HPDE6-E6E7 (cell line): ENCODE measurements around the gene PANK2.
"Not testable (repeated sequence)": the region's sequence is repeated elsewhere in the genome, so short reads cannot be mapped to it uniquely, and the experiment has no call there.

Experiments
- DNase-seq: peaks from one replicate; pipeline ENCODE4 v3.0.0; 2011; ENCODE audit warnings: missing footprints; ENCODE audit errors: extremely low spot score

PANK2 gene

DNA sequence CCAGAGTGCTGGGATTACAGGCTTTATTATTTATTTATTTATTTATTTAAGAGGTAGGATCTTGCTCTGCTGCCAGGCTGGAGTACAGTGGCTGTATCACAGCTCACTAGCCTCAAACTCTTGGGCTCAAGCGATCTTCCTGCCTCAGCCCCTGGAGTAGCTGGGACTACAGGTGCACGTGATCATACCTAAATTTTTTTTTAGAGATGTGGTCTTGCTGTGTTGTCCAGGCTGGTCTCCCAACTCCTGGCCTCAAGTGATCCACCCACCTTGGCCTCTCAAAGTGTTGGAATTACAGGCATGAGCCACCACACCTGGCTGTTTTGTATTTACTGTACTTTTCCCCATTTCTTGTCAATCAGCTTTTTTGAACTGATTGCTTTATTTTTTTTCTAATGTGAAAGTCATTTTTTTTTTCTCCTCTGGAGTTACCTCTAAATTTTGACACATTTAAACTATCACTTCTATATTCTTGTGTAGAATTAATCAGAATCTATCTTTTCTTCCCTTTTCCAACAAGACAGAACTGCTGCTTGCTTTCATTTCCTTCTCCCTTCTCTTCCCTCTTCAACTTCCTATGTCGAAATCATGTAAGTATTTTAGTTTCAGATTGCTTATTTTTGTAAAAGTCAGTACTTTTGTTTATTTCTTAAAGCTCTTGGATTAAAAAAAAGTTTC lies 12.0 kb downstream of the PANK2 start:
- no peak for DNase-seq

DNA sequence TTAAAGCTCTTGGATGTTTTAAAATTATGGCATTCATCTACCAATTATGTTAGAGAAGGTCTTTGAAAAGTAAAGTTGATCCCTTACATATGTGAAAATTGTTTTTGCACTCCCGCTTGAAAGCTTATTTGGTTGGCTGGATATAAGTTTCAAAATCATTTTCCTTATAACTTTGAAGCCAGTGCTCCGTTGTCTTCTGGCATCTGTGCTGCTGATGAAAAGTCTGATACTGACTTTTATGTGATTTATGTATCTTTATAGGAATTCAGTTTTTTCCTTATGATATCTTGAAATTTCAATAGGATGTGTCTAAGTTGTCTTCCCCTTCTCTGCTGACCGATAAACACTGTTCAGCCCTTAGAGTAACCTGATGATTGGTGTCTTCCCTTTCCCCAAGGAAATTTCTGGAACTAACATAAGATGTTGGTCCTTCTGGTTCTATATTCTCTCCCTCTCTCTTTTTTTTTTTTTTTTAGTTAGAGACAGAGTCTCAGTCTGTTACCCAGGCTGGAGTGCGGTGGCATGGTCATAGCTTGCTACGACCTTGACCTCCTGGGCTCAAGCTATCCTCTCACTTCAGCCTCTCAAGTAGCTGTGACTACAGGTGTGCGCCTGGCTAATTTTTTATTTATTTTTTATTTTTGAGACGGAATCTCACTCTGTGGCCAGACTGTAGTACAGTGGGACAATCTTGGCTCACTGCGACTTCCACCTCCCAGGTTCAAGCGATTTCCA lies 12.7 kb downstream of the PANK2 start:
- no peak for DNase-seq

DNA sequence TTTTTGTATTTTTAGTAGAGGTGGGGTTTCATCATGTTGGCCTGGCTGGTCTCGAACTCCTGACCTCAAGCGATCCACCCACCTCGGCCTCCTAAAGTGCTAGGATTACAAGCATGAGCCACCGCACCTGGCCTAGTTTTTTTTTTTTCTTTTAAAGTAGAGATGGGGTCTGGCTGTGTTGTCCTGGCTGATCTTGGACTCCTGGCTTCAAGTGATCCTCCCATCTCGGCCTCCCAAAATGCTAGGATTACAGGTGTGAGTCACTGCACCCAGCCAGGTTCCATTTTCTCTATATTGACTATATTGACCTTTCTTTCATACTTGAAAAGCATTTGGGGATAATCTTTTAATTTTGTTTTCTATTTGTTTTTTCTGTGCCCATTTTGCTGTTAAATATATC lies 13.3 kb downstream of the PANK2 start:
- no peak for DNase-seq

DNA sequence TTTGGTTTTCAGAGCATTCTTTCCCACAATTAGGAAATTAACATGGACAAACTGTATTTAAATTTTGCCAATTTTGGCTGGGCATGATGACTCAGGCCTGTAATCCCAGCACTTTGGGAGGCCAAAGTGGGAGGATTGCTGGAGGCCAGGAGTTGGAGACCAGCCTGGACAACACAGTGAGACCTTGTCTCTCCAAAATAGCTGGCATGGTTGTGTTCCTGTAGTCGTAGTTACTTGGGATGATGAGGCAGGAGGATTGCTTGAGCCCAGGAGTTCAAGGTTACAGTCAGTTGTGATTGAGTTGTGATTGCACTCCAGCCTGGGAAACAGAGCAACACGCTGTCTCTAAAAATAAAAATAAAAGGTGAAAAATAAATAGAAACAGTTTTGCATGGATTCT lies 15.0 kb downstream of the PANK2 start:
- no peak for DNase-seq

DNA sequence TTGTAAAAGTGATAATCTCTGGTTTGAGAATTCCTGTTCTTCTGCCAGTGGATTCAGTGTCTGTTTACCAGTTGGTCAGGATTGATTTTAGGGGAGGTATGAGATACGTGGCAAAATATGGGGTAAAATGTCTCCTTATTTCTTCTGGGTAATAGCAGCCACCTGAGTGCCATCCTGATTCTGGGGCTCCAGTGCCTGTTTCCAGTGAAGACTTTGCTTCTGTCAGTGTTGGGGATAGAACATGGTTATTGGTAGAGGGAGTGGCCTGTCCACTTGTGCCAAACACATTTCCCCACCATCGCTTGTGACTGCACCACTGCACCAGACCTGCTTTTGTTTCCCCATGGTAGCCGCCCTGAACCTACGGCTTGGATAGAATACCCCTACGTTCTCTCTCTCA lies 15.7 kb downstream of the PANK2 start:
- no peak for DNase-seq

DNA sequence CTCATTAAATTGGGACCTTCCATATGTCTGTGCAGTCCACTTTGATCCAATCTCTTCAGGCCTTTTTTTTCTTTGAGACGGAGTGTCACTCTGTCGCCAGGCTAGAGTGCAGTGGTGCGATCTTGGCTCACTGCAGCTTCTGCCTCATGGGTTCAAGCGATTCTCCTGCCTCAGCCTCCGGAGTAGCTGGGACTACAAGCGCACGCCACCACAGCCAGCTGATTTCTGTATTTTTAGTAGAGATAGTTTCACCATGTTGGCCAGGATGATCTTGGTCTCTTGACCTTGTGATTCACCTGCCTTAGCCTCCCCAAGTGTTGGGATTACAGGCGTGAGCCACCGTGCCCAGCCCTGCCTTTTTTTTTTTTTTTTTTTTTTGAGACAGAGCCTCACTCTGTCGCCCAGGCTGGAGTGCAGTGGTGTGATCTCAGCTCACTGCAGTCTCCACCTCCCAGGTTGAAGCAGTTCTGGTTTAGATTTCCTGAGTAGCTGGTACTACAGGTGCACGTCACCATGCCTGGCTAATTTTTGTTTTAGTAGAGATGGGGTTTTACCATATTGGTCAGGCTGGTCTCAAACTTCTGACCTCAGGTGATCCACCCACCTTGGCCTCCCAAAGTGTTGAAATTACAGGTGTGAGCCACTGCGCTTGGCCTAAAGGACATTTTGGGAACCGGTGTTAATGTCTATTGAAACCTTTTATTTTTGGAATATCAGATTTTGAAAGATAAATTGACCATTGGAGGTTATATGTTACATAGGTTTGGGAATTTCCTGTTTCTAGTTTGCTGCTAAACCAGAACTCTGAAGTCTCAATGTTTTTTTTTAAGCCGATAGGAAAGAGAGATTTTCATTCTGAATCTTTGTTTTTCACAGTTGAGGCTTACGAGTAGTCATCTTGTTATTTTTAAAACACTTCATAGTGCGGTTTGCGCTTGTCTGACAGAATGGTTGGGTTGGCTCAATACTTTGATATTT lies 17.8 kb downstream of the PANK2 start:
- not testable (repeated sequence) for DNase-seq

DNA sequence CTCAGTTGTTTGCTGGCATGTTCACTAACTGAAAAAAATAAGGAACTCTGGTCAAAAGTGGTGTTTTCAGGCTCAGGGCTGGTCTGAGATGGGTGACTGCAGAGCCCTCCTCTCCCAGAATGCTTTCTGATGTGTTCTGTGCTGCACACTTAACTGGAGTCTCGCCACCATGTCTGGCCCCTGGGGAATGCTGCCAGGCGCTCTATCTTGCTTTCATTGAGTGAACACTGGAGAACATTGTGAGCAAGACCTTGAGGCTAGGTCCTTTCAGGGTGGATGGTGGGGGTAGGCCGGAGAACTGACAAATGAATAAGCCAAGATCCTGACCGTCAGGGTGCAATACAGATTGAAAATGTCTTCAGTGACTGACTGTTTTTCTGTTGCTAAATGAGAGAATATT lies 19.5 kb downstream of the PANK2 start:
- no peak for DNase-seq

DNA sequence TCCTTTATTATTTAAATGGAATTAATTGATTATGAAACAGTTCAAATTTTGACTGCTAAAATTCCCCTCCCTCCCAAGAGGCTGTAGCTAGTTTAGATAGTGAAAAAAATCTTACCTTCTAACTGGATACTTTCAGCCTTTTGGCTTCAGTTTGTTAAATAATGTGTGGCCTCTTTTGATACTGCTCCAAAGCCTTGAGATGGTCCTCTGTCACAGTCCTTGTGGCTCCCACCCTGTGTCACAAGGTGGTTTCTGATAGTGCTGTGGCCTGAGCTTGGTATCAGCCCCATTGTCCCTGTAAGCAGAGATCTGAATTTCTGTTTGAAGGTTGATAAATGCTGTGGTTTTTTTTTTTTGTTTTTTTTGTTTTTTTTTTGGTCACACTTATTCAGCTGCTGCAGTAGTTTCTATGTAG lies 20.8 kb downstream of the PANK2 start:
- no peak for DNase-seq

DNA sequence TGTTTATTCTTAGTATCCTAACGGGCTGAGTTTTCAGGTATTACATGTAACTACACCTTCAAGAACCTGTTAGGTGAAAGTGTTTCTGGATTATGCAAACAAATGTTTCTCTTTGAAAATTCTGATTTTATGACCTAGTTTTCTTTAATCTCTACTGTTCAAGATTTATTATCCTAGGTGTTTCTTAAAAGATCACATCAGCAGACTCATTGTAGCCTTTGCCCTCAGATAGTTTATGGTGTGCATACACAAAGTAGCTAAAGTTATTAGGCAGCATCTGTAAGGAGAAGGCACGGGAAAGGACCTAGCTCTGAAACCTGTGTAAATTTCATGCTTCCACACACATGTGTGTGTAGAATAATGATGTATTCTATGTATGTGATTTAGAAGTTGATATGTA lies 21.7 kb downstream of the PANK2 start:
- no peak for DNase-seq

DNA sequence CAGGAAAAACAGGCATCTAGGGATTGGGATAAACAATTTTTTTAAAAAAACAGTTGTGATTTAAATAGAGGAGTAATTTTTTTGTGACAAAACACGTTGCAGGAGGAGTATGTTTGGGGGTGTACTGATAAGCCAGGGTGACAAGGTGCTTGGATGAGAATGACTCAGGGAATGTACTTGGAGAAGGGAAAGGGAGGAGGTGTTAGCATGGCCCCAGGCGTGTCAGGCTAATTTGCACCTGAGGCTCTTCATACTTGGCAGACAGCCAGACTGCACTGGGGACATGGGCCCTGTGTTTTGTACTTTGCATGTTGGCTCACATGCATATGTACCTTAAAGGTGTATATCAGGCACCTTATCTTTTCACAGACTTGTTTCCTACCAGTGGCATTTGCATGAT lies 22.8 kb downstream of the PANK2 start:
- DNase-seq = no peak

DNA sequence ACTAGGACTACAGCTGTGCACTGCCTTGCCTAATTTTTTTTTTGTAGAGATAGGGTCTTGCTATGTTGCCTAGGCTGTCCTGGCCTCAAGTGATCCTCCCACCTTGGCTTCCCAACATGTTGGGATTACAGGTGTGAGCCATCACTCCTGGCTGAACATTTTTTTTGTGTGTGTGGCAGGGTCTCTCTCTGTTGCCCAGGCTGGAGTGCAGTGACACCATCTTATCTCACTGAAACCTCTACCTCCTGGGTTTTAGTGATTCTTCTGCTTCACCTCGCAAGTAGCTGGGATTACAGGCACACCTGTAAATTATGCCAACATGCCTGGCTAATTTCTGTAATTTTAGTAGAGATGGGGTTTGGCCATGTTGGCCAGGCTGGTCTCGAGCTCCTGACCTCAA lies 25.3 kb downstream of the PANK2 start:
- no peak for DNase-seq

DNA sequence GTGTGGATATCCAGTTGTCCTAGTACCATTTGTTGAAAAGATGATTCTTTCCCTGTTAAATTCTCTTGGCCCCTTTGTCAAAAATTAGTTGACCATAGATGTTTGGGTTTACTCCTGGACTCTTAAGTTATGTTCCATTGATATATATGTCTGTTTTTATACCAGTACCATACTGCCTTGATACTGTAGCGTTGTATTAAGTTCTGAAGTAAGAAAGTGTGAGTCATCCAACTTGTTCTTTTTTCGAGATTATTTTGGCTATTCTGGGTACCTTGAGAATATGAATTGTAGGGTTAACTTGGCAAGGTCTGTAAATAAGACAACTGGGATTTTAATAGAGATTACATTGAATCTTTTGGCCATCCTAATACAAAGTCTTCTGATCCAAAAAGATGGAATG lies 26.5 kb downstream of the PANK2 start:
- no peak for DNase-seq

DNA sequence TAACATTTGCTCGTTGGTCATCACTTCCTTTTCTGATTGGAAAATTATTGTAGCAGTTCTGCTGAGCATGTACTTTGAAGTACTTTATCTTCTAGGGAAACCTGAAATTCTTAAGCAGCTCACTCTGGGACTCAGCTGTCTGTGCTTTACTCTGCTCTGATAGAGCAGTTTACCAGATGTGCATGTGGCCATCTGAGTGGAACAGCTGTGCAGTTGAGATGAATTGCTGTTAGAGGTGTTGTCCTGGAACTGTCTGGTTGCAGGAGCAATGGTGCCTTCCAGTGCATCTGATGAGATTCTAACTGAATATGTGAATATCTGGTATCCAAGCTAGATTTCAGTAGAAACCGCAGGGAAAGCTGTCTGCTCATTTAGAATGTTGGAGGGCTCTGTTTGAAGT lies 27.2 kb downstream of the PANK2 start:
- DNase-seq = no peak

DNA sequence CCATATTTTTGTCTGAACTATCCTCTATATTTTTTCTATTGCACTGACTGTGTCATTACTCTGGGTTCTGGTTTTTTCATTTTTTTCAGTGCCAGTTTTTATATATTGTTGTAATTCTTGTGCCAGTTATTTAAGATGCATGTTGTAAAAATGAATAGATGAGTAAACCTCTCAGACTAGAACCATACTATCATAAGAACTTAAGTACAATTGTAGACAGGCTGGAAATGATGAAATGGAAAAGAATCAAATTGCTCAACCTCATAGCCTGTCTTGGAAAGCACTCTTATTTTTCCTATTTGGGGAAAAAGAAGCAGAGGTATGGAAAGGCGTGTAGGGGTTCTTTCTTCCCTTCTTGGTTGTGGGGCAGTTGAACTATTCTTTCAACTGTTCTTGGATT lies 30.2 kb downstream of the PANK2 start:
- DNase-seq = no peak

DNA sequence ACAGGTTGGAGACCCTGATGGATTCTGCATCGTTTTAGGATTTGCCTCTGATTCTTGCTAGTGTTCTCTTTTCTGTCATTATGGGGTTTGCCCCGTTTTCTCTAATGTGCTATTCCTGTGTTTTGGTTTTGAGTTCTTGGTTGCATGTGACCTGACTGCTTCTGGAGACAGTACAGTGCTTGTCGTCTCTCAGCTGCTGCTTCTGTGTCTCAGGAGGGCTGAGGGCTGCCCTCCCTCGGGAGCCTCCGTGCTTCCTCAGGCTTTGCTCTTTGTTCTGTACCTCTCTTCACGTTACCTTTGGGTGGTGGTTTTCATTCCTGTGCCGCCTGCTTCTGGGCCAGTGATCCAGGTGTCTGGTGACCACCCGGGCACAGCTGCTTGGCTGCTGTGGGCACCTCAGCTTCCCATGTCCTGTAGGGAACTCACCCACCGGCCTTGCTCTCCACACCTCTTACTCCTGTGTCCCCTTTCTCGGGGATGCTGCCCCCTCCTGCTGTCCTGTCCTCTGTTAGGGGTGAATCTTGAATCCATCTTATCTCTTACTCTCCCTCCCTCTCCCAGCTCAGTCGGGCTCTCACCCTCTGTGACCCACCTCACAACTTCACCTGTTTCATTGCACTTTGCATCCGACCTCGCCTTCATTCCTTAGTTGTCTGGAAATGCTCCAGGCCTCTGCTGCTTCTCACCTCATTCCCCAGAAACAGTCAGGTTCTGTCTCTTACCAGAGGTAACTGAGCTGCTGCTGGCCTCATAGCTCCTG lies 33.2 kb downstream of the PANK2 start:
- no peak for DNase-seq

DNA sequence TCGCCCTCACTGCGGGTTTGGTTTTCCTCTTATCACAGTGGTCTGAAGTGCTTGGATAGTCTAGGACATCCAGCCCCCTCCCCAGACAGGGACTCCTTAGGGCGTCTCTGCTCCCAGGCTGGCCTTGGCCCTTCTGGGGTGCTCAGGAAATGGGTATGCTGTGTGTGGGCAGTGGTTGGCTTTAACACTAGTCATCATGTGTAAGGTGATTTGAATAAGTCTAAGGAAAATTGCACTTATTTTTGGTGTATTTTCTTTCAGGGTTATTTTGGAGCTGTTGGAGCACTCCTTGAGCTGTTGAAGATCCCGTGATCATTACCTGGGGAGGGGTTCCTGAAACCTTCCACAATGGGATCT lies 33.8 kb downstream of the PANK2 start:
- no peak for DNase-seq

DNA sequence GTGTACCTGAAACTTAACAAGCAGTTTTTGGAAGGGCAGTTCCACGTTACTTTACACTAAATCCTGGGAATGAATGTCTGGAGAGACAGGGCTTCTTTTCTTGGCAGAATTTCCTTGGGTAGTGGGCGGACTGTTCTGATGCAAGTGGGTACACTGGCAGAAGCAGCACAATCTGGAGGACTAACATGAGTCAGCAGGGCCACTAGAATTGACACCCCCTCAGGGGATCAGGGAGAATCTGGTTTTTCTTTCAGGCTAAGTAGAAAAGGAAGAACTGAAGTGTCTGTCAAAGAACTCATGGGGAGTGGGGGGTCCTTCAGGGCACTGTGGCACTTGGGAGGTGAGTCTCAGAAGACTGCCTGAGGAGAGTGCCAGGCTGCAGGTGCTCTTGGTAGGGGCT lies 34.6 kb downstream of the PANK2 start:
- DNase-seq = no peak

DNA sequence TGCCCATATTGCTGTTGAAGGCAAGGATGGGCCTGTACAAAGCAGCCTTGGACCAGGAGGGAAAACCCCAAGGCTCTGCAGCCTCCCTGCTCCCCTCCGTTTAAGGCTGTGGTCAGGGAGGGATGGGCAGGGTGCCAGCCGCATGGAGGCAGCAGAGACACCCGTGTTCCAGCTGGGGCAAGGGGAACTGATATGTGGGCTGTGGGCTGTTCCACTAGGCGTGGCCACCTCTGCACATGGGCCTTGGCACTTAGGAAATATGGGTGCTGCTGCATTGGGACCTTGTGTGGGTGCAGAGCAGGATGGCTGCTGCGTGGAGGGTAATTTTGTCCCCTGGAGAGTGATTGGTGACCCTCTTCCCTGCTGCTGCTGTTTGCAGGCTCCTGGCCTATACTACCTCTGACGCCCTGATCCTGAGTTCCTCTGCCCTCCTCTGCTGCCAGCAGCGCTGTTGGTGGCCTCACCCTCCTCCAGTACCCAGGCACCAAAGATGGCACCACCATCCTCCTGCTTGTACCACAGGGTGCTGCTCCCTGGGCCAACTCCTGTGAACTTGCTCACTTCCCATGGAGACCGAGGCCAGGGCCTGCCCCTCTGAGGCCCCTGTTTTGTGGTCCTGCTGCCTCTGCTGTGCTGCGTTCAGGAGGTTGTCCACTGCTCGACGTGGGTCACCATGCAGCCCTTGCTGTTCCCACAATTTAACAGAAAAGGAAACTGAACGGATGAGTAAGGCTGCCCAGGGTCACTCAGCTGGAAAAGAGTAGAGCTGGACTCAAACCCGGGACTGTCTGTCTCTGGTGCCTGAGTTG lies 35.3 kb downstream of the PANK2 start:
- no peak for DNase-seq

DNA sequence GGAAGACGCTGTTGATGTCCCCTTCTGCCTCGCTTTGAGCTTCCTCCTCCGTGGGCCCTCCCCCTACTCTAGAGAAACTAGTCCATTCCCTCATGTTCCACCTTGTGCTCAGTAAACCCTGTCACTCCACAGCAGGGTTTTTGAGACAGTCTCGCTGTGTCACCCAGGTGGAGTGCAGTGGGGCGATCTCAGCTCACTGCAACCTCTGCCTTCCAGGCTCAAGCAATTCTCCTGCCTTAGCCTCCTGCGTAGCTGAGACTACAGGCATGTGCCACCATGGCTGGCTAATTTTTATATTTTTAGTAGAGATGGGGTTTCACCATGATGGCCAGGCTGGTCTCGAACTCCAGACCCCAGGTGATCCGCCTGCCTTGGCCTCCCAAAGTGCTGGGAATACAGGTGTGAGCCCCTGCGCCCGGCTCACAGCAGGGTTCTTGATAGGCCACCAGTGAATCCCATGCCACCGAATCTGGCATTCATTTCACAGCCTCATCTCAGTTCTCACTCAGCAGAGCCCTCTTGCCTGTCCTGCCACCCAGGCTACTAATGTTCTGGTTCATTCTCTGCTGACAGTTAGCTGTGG lies 36.0 kb downstream of the PANK2 start:
- no peak for DNase-seq

DNA sequence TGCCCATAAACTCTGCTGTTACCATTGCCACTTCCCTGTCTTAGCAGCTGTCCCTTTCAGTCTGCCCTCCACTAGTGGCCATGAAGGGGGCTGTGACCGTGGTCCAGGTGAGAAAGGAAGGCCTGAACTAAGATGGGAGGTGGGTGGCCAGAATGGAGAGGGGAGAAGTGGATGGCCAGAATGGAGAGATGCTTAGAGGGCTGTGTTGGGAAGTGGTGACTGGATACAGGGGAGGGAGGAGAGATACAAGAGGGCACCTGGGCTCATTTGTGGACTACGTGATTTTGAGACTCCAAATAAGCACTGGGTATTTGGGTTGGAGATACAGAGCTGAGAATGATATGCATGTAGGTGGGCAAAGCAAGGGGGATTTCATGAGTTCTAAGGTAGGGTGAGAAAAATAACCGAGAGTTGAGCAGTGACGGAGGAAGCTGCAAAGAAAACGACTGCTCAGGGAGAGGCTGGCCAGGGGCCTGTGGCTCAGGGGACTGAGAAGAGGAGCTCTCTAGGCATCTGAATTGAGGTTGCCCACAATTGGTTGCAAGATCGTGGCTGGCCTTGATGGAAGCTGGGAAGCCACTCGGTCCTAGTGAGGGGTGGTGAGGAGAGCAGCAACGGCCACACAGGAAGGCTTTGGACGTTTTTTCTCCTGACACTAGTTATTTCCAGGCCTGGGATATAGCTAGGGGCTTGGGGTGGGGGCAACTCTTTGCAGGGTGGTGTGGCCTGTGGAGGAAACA lies 36.9 kb downstream of the PANK2 start:
- DNase-seq = no peak
